NB4 (cell line): ENCODE results near the gene MYO1G.

ENCODE experiments used
- MYC ChIP-seq: IDR thresholded peaks from 2 replicates; pipeline ENCODE4 v1.6.1; 2011; ENCODE audit warnings: low read depth, low read length
- POLR2A ChIP-seq: IDR thresholded peaks from 2 replicates; pipeline ENCODE4 v1.6.1; 2011; ENCODE audit warnings: mild to moderate bottlenecking; ENCODE audit not compliant: insufficient read length; ENCODE audit errors: extremely low read depth
- TF ChIP-seq, protein P1 (sequence below): IDR thresholded peaks from one replicate; pipeline ENCODE4 v1.5.1; 2012; ENCODE audit warnings: low read depth, low read length

DNA sequence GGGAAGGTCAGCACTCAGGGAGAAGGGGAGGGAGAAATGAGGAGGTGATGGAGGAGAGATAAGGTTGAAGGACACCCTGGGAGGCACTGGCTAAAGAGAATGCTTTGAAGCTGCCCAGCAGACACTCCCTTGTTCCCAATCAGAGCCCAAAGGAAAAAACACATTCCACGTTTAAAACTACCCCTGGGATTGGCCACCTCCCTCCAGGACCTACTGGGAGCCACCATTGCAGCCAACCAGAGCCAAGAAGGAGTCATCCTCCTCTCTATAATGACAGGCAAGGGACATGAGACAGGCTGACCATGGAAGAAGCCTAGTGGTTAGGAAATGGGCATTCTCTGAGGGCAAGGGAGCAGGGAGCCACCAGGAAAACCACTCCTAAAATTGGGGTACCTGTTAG is 43.8 kb downstream of the MYO1G start:
- TF ChIP-seq, protein P1, sequence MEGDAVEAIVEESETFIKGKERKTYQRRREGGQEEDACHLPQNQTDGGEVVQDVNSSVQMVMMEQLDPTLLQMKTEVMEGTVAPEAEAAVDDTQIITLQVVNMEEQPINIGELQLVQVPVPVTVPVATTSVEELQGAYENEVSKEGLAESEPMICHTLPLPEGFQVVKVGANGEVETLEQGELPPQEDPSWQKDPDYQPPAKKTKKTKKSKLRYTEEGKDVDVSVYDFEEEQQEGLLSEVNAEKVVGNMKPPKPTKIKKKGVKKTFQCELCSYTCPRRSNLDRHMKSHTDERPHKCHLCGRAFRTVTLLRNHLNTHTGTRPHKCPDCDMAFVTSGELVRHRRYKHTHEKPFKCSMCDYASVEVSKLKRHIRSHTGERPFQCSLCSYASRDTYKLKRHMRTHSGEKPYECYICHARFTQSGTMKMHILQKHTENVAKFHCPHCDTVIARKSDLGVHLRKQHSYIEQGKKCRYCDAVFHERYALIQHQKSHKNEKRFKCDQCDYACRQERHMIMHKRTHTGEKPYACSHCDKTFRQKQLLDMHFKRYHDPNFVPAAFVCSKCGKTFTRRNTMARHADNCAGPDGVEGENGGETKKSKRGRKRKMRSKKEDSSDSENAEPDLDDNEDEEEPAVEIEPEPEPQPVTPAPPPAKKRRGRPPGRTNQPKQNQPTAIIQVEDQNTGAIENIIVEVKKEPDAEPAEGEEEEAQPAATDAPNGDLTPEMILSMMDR, result no peak
- TF ChIP-seq POLR2A, result no peak
- no peak for TF ChIP-seq MYC
